Kidney (tissue), 14 donors: ENCODE measurements around the gene PDE9A. TPM values are rescaled to one million over a fixed set of nuclear protein-coding genes. Genes with fewer than 3 reads are reported as not detected.

Experiments used
- DNase-seq, 5 donors: peaks; one replicate each; pipeline ENCODE4 v3.0.0-alpha.2; 2013 to 2020
- FAIRE-seq: peaks from 2 replicates; lab custom pipeline; 2012; peaks lifted over from hg19 to GRCh38; lab: Jason Lieb, UNC
- H3K27ac ChIP-seq, 2 donors: one replicate each; pipeline ENCODE4 v1.7.0; 2013; ENCODE audit warnings: low read depth in 2 of 2, low read length in 2 of 2, inconsistent platforms in 1 of 2
- H3K27me3 ChIP-seq: one replicate; pipeline ENCODE4 v1.7.1; 2013; ENCODE audit warnings: low read length, inconsistent platforms; ENCODE audit not compliant: control insufficient read depth, insufficient read depth
- H3K36me3 ChIP-seq, 3 donors: one replicate each; pipeline versions ENCODE4 v1.7.0 to v1.7.1; 2013; ENCODE audit warnings: low read length in 3 of 3, control low read depth in 1 of 3, inconsistent platforms in 1 of 3; ENCODE audit not compliant: insufficient read depth in 3 of 3, control insufficient read depth in 2 of 3
- H3K4me1 ChIP-seq, 3 donors: one replicate each; pipeline versions ENCODE4 v1.7.0 to v1.7.1; 2013; ENCODE audit warnings: low read length in 3 of 3, inconsistent platforms in 1 of 3, low read depth in 1 of 3; ENCODE audit not compliant: control insufficient read depth in 2 of 3, insufficient read depth in 2 of 3
- H3K4me3 ChIP-seq, 3 donors: one replicate each; pipeline versions ENCODE4 v1.7.0 to v1.8.1; 2013; ENCODE audit warnings: low read length in 3 of 3, control low read depth in 1 of 3, inconsistent platforms in 1 of 3
- H3K9ac ChIP-seq, 3 donors: one replicate each; pipeline versions ENCODE4 v1.7.0 to v1.7.1; 2013; ENCODE audit warnings: low read length in 3 of 3, control low read depth in 1 of 3, inconsistent platforms in 1 of 3
- H3K9me3 ChIP-seq, 3 donors: one replicate each; pipeline versions ENCODE4 v1.7.0 to v1.7.1; 2013; ENCODE audit warnings: low read length in 3 of 3, control low read depth in 1 of 3, inconsistent platforms in 1 of 3; ENCODE audit not compliant: control insufficient read depth in 2 of 3, insufficient read depth in 1 of 3
- intact Hi-C: fragments of 100-400 bp; cut with DNase I; formaldehyde crosslinking; loops from one replicate; pipeline ENCODE4 v1.11.1; 2022
- polyA plus RNA-seq: library from polyadenylated mRNA; stranded (reverse); fragments of 350-450 nt; fragmentation: Illumina TruSeq; extraction: RNeasy Lipid Tissue Mini Kit (QIAGEN cat#74804); gene quantifications from one replicate; pipeline ENCODE4 v1.2.3, GENCODE V29; 2014; ENCODE audit warnings: low read depth, low replicate concordance; ENCODE audit not compliant: insufficient read depth
- total RNA-seq: library from RNA; stranded (reverse); fragmentation: NEBNext Ultra II Directional; extraction: Animal tissue kit (Norgen Biotek cat#: 25700); gene quantifications from one replicate; pipeline ENCODE4 v1.2.1, GENCODE V29; 2021
- TF ChIP-seq, protein P1 (sequence below): IDR thresholded peaks from 3 replicates; pipeline ENCODE4 v1.5.1; 2012; ENCODE audit warnings: mild to moderate bottlenecking, moderate library complexity, borderline replicate concordance; ENCODE audit not compliant: insufficient read depth; ENCODE audit errors: extremely low read depth
- donor health status: control.
- donor health status: control.
- donor health status: control.
- donor health status: control.
- donor health status: control.
- donor health status: DM: yes; HTN: yes; CAD: no.
- donor health status: Normal renal cell carcinoma (clear cell type).

The PDE9A gene
- total and polyA plus RNA-seq, 2 donors from 2014 or later, result 30.1 to 39.0 TPM

DNA sequence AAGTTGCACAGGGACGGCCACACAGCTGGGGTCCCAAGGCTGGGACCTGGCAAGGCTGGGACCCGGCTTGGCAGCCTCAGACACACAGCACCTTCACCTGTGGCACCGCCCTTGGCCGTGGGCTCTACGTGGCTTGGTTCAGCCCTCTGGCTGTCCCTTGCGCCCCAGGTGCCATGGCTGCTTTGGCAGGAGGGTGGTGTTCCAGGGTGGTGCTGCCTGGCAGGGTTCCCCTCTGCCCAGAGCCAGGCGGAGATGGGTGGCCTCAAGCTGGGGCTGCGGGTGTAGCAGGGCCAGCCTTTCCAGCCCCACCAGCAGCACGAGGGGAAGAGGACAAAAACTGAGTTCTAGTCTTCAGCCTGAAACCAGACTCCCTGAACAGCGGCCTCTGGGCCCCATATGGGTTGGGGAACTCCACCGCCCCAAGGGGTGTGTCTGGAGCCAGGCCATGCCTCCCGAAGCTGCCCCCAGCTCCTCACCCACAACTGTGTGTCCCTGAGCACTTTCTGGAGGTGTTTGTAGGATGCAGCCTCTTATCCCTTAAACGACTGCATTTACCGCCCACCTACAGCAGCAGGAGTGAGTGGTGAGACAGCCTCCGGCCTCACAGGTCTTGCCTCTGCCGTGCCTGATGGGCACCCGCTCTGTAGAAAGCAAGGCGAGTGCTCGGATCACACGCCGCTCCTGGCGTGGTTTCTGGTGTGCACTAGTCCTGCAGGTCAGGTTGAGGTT lies 92.3 kb downstream of the PDE9A start:
- Histone ChIP-seq H3K9me3 (no peaks in the 10 kb centered on the region), H3K27me3 (no peaks in the 10 kb centered on the region), H3K9ac (no peak overlapping the region), H3K36me3 (peaks cover 0 to 10% (median 0%) of the 10 kb centered on the region in 3 donors), H3K4me3 (no peak overlapping the region), H3K27ac (no peak overlapping the region), H3K4me1 (peaks cover 0 to 10% (median 5%) of the 10 kb centered on the region in 3 donors)
- FAIRE-seq (no peak), DNase-seq (peak in 1 of 5 donors; percentile 57)
- intact Hi-C loops, result no loop called here
- TF ChIP-seq, protein P1, sequence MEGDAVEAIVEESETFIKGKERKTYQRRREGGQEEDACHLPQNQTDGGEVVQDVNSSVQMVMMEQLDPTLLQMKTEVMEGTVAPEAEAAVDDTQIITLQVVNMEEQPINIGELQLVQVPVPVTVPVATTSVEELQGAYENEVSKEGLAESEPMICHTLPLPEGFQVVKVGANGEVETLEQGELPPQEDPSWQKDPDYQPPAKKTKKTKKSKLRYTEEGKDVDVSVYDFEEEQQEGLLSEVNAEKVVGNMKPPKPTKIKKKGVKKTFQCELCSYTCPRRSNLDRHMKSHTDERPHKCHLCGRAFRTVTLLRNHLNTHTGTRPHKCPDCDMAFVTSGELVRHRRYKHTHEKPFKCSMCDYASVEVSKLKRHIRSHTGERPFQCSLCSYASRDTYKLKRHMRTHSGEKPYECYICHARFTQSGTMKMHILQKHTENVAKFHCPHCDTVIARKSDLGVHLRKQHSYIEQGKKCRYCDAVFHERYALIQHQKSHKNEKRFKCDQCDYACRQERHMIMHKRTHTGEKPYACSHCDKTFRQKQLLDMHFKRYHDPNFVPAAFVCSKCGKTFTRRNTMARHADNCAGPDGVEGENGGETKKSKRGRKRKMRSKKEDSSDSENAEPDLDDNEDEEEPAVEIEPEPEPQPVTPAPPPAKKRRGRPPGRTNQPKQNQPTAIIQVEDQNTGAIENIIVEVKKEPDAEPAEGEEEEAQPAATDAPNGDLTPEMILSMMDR, result no peak

DNA sequence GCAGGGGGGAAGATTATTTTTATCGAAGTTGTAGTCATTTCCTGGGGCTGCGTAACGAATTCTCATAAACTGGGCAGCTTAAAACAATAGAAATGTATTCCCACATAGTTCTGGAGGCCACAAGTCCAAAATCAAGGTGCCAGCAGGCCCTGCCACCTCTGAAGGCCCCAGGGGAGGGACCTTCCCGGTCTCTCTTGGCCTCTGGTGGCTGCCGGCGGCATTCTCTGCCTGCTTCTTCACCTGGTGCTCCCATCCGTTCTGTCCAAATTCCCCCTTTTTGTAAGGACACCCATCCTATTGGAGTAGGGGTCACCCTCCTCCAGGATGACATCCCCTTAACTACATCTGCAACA lies 92.8 kb downstream of the PDE9A start:
- intact Hi-C loops, result no loop called here
- DNase-seq (peak in 1 of 5 donors; percentile 34), FAIRE-seq (no peak)
- Histone ChIP-seq H3K36me3 (peaks cover 0 to 10% (median 0%) of the 10 kb centered on the region in 3 donors), H3K27me3 (no peaks in the 10 kb centered on the region), H3K4me3 (no peak overlapping the region), H3K9me3 (no peaks in the 10 kb centered on the region), H3K9ac (no peak overlapping the region), H3K27ac (no peak overlapping the region), H3K4me1 (peaks cover 0 to 7% (median 5%) of the 10 kb centered on the region in 3 donors)
- TF ChIP-seq, protein P1, result no peak

DNA sequence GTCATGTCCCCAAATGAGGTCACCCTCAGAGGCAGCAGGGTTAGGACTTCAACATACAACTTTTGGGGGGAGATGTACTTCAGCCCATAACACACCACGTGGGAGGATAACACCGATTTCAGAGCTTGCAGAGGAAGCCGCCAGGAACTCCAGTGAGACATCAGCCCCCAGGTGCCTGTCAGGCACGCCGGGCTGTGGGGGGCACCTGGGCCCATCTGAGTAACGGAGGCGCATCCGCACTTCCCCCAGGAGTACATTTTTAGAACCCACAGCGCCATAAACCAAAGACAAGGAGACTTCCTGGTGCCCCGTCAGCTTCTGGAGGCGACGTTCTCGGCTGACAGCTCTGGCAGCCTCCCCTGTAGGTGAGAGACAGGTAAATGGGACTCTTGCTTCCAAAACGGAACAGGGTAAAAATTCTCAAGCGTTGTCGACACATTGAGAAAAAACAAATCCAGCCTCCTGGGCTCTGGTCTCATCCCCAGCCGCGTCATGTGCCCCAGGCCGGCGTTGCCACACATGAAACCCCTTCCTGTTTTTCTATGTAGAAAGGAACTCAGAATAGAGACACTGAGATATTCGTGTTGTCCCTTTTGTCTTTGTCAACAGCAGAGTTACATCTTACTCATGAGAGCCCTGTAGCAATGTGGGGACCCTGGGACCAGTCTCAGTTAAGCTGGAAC lies 93.3 kb downstream of the PDE9A start:
- Histone ChIP-seq H3K9me3 (no peaks in the 10 kb centered on the region), H3K4me3 (no peak overlapping the region), H3K4me1 (peaks cover 0 to 4% (median 3%) of the 10 kb centered on the region in 3 donors), H3K9ac (no peak overlapping the region), H3K36me3 (peaks cover 0 to 10% (median 0%) of the 10 kb centered on the region in 3 donors), H3K27ac (no peak overlapping the region), H3K27me3 (no peaks in the 10 kb centered on the region)
- FAIRE-seq (no peak), DNase-seq (peak in 1 of 5 donors; percentile 80)
- intact Hi-C loops, result no loop called here
- TF ChIP-seq, protein P1, result no peak
